ENCODE data around the gene MVP. TPM values are rescaled to one million over a fixed set of nuclear protein-coding genes. Genes with fewer than 3 reads are reported as not detected.

MVP gene
- total RNA-seq, 1 donor from 2014 or later: 2.4 TPM

- H4K20me1 ChIP-seq (ENCODE audit: low read depth): peaks cover 4% of the 10 kb centered on the region
- H3K4me1 Mint-ChIP-seq: peaks cover 5% of the 10 kb centered on the region
- no peaks in the 10 kb centered on the region for H3F3A ChIP-seq (ENCODE audit: low read depth)
- no peaks in the 10 kb centered on the region for H3K9me3 ChIP-seq (ENCODE audit: low read depth)
- H3K27ac Mint-ChIP-seq: no peak overlapping the region
- H3K36me3 ChIP-seq: no peaks in the 10 kb centered on the region
- H3K9ac ChIP-seq: no peak overlapping the region
- no peak overlapping the region for H3K4me3 Mint-ChIP-seq
- H2AFZ ChIP-seq (replicated peaks): no peak overlapping the region
- H3K4me1 ChIP-seq: no peaks in the 10 kb centered on the region
- peaks cover 8% of the 10 kb centered on the region for H3K27me3 Mint-ChIP-seq (ENCODE audit: insufficient read depth, low read depth)
- no peak overlapping the region for H3K27ac ChIP-seq
- H3K27me3 ChIP-seq: no peaks in the 10 kb centered on the region
- no peak overlapping the region for H3K4me2 ChIP-seq
- H3K4me3 ChIP-seq: no peak overlapping the region
- no peaks in the 10 kb centered on the region for H3K36me3 Mint-ChIP-seq
- DNase-seq (ENCODE audit: low spot score): no peak
- no peaks in the 10 kb centered on the region for H3K79me2 ChIP-seq (ENCODE audit: low read depth)
- TF ChIP-seq EZH2 (IDR thresholded peaks at IDR 0.05): no peak
- no peak for TF ChIP-seq CTCF (IDR thresholded peaks at IDR 0.05)
- no peak for TF ChIP-seq EZH2phosphoT487 (IDR thresholded peaks at IDR 0.05)
- no peaks in the 10 kb centered on the region for H3K9me3 Mint-ChIP-seq
Observed at GRCh38 chr16:29892458-29892813, 72.2 kb downstream of the MVP start.

- peaks cover 10% of the 10 kb centered on the region for H3K4me1 Mint-ChIP-seq
- no peak for TF ChIP-seq EZH2 (IDR thresholded peaks at IDR 0.05)
- TF ChIP-seq EZH2phosphoT487 (IDR thresholded peaks at IDR 0.05): no peak
- TF ChIP-seq CTCF (IDR thresholded peaks at IDR 0.05): no peak
- peaks cover 13% of the 10 kb centered on the region for H3K27me3 Mint-ChIP-seq (ENCODE audit: insufficient read depth, low read depth)
- H3K4me3 ChIP-seq: no peak overlapping the region
- no peaks in the 10 kb centered on the region for H3K9me3 Mint-ChIP-seq
- H3K27me3 ChIP-seq: no peaks in the 10 kb centered on the region
- H3K79me2 ChIP-seq (ENCODE audit: low read depth): no peaks in the 10 kb centered on the region
- H3K9me3 ChIP-seq (ENCODE audit: low read depth): no peaks in the 10 kb centered on the region
- H3K4me2 ChIP-seq: no peak overlapping the region
- H3K27ac Mint-ChIP-seq: no peak overlapping the region
- H3K4me1 ChIP-seq: peaks cover 9% of the 10 kb centered on the region
- no peaks in the 10 kb centered on the region for H3K36me3 Mint-ChIP-seq
- H3K36me3 ChIP-seq: no peaks in the 10 kb centered on the region
- DNase-seq (ENCODE audit: low spot score): no peak
- no peak overlapping the region for H2AFZ ChIP-seq (replicated peaks)
- H3F3A ChIP-seq (ENCODE audit: low read depth): no peaks in the 10 kb centered on the region
- H3K9ac ChIP-seq: no peak overlapping the region
- H3K27ac ChIP-seq: no peak overlapping the region
- H3K4me3 Mint-ChIP-seq: no peak overlapping the region
- H4K20me1 ChIP-seq (ENCODE audit: low read depth): peaks cover 14% of the 10 kb centered on the region
Observed at GRCh38 chr16:29893553-29893952, 73.3 kb downstream of the MVP start.

- H3K9ac ChIP-seq: no peak overlapping the region
- no peaks in the 10 kb centered on the region for H3K27me3 ChIP-seq
- no peaks in the 10 kb centered on the region for H3K36me3 ChIP-seq
- H3K4me3 ChIP-seq: no peak overlapping the region
- TF ChIP-seq EZH2 (IDR thresholded peaks at IDR 0.05) (no peak), EZH2phosphoT487 (IDR thresholded peaks at IDR 0.05) (no peak), CTCF (IDR thresholded peaks at IDR 0.05) (no peak)
- H3K9me3 ChIP-seq (ENCODE audit: low read depth): no peaks in the 10 kb centered on the region
- Mint-ChIP-seq H3K27ac (no peak overlapping the region), H3K4me1 (peaks cover 12% of the 10 kb centered on the region), H3K4me3 (no peak overlapping the region), H3K36me3 (no peaks in the 10 kb centered on the region), H3K9me3 (no peaks in the 10 kb centered on the region), H3K27me3 (ENCODE audit: insufficient read depth, low read depth) (peaks cover 17% of the 10 kb centered on the region)
- H3F3A ChIP-seq (ENCODE audit: low read depth): peaks cover 1% of the 10 kb centered on the region
- no peak for DNase-seq (ENCODE audit: low spot score)
- H4K20me1 ChIP-seq (ENCODE audit: low read depth): peaks cover 14% of the 10 kb centered on the region
- no peak overlapping the region for H3K27ac ChIP-seq
- peaks cover 10% of the 10 kb centered on the region for H3K4me1 ChIP-seq
- no peak overlapping the region for H3K4me2 ChIP-seq
- H2AFZ ChIP-seq (replicated peaks): no peak overlapping the region
- H3K79me2 ChIP-seq (ENCODE audit: low read depth): no peaks in the 10 kb centered on the region
Observed at GRCh38 chr16:29894352-29894751, 74.1 kb downstream of the MVP start.
